Calu3 (cell line): ENCODE measurements around the gene LRRN2. TPM values are rescaled to one million over a fixed set of nuclear protein-coding genes. Genes with fewer than 3 reads are reported as not detected.

Experiments
- BruUV-seq: library from RNA; stranded (reverse); fragments of 400-500 nt; replicated peaks from 2 replicates; lab custom pipeline; 2021; lab: Mats Ljungman, UMichigan
- CTCF ChIA-PET: fragments of 300-600 bp; sonication (Branson Sonifier 250); formaldehyde crosslinking; loops from one replicate; lab custom pipeline; 2022; ENCODE audit warnings: antibody characterized with exemption; lab: Charles Lee
- DNase-seq: peaks from one replicate; pipeline ENCODE4 v3.0.0; 2022
- H3K27ac Mint-ChIP-seq: one replicate; pipeline ENCODE4 v1.8.0; 2022; ENCODE audit warnings: mixed read lengths; ENCODE audit not compliant: unreplicated experiment
- H3K27me3 Mint-ChIP-seq: one replicate; pipeline ENCODE4 v1.8.0; 2022; ENCODE audit warnings: mixed read lengths; ENCODE audit not compliant: unreplicated experiment
- H3K36me3 Mint-ChIP-seq: one replicate; pipeline ENCODE4 v1.8.0; 2022; ENCODE audit warnings: mild to moderate bottlenecking, moderate library complexity, mixed read lengths; ENCODE audit not compliant: insufficient read depth, unreplicated experiment
- H3K4me1 Mint-ChIP-seq: one replicate; pipeline ENCODE4 v1.8.0; 2022; ENCODE audit warnings: mild to moderate bottlenecking, low read depth, mixed read lengths; ENCODE audit not compliant: unreplicated experiment
- H3K4me3 Mint-ChIP-seq: one replicate; pipeline ENCODE4 v1.8.0; 2022; ENCODE audit warnings: mild to moderate bottlenecking, low read depth, moderate library complexity, mixed read lengths; ENCODE audit not compliant: unreplicated experiment
- H3K9me3 Mint-ChIP-seq: one replicate; pipeline ENCODE4 v1.8.0; 2022; ENCODE audit warnings: low read depth, mixed read lengths; ENCODE audit not compliant: unreplicated experiment
- CTCF ChIP-seq: fragments of 200-600 bp; IDR thresholded peaks from one replicate; pipeline ENCODE4 v1.8.0; 2022; ENCODE audit warnings: antibody characterized with exemption; ENCODE audit not compliant: unreplicated experiment
- intact Hi-C: fragments of 100-400 bp; cut with micrococcal nuclease; formaldehyde crosslinking; loops from one replicate; pipeline ENCODE4 v1.10.0; 2022; ENCODE audit not compliant: unreplicated experiment
- total RNA-seq: library from RNA; stranded (reverse); gene quantifications from 2 replicates; pipeline ENCODE4 v1.2.3, GENCODE V29; 2022

Gene LRRN2
- total RNA-seq, 1 experiment from 2014 or later: not detected

- Mint-ChIP-seq H3K27ac (no peak overlapping the region), H3K27me3 (peaks cover 79% of the 10 kb centered on the region), H3K4me3 (no peak overlapping the region), H3K36me3 (no peaks in the 10 kb centered on the region), H3K9me3 (no peaks in the 10 kb centered on the region), H3K4me1 (peaks cover 9% of the 10 kb centered on the region)
- no peak for TF ChIP-seq CTCF
- intact Hi-C loops: no loop called here
- DNase-seq: no peak
- BruUV-seq: no TSS peak
- CTCF ChIA-PET: interaction anchor here (1.0 to 1.3 kb wide), 3 partner anchors 49 to 155 kb away, joined by 3 to 4 read pairs (median 4); no protein-coding TSS in a partner anchor
These were observed 33.6 kb downstream of the LRRN2 start for GRCh38 chr1:204651843-204652421.

- H3K4me1 Mint-ChIP-seq: peaks cover 18% of the 10 kb centered on the region
- no peak overlapping the region for H3K4me3 Mint-ChIP-seq
- intact Hi-C loops: no loop called here
- H3K27me3 Mint-ChIP-seq: peaks cover 70% of the 10 kb centered on the region
- H3K9me3 Mint-ChIP-seq: no peaks in the 10 kb centered on the region
- BruUV-seq: no TSS peak
- DNase-seq: no peak
- no peak for TF ChIP-seq CTCF
- CTCF ChIA-PET: no interaction called here
- H3K36me3 Mint-ChIP-seq: no peaks in the 10 kb centered on the region
- H3K27ac Mint-ChIP-seq: no peak overlapping the region
These were observed 34.5 kb downstream of the LRRN2 start for GRCh38 chr1:204650911-204651570.

GRCh38 chr1:204649721-204650521 lies 35.6 kb downstream of the LRRN2 start:
- intact Hi-C loops: no loop called here
- no peaks in the 10 kb centered on the region for H3K9me3 Mint-ChIP-seq
- no peak overlapping the region for H3K4me3 Mint-ChIP-seq
- peaks cover 61% of the 10 kb centered on the region for H3K27me3 Mint-ChIP-seq
- no TSS peak for BruUV-seq
- CTCF ChIA-PET: no interaction called here
- H3K36me3 Mint-ChIP-seq: no peaks in the 10 kb centered on the region
- peaks cover 23% of the 10 kb centered on the region for H3K4me1 Mint-ChIP-seq
- no peak overlapping the region for H3K27ac Mint-ChIP-seq
- DNase-seq: no peak
- TF ChIP-seq CTCF: no peak

- no peak for TF ChIP-seq CTCF
- Mint-ChIP-seq H3K9me3 (no peaks in the 10 kb centered on the region), H3K27ac (no peak overlapping the region), H3K36me3 (no peaks in the 10 kb centered on the region), H3K4me1 (peaks cover 23% of the 10 kb centered on the region), H3K27me3 (peaks cover 61% of the 10 kb centered on the region), H3K4me3 (no peak overlapping the region)
- no TSS peak for BruUV-seq
- DNase-seq: no peak
- CTCF ChIA-PET: interaction anchor here (0.5 kb wide), 1 partner anchor 650 kb away, joined by 8 read pairs; no protein-coding TSS in a partner anchor
- intact Hi-C loops: no loop called here
These were observed 37.0 kb downstream of the LRRN2 start for GRCh38 chr1:204648576-204648975.
